Stimulated activated CD4-positive, alpha-beta T cell treated with anti-CD3 and anti-CD28 coated beads, TNF-alpha, amount 100 ng/mL, for 4 hours (primary cell): ENCODE results near the gene ELFN1.

Experiments used
- DNase-seq, 3 experiments: peaks; one replicate each; pipeline ENCODE4 v3.0.0-alpha.2; 2020; ENCODE audit warnings: low read depth in 3 of 3

Gene ELFN1

GRCh38 chr7:1787681-1788235 lies 117.7 kb downstream of the ELFN1 start:
- DNase-seq, result no peak

DNA sequence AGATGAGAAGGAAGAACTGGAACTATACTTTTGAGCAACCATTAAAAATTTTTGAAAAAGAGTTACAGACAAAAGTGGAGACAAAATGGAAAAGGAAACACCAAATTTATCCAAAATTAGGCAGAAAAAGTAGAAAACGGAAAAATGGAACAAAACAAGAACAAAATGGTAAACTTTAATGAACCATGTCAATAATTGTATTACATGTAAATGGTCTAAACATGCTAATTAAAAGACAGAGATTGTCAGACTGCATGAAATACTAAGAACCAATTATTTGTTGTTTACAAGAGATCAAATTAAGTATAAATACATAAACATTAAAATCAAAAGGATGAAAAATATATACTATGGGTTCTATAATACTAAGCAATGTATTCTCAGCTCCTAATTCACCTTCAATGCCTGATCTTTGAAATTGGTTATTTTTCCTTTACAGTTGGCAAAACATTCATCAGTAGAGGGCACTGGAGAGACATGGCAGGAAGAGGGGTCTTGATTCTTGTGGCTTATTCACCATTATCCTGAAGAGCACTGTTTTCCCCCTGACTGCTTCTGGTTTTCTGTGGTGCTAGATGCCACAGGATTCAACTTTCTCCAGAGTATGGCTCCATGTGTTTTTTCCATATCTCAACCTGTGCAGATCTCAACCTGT lies 124.9 kb downstream of the ELFN1 start:
- no peak for DNase-seq
